Measurements from ENCODE around the gene ATRNL1.

The ATRNL1 gene

DNA sequence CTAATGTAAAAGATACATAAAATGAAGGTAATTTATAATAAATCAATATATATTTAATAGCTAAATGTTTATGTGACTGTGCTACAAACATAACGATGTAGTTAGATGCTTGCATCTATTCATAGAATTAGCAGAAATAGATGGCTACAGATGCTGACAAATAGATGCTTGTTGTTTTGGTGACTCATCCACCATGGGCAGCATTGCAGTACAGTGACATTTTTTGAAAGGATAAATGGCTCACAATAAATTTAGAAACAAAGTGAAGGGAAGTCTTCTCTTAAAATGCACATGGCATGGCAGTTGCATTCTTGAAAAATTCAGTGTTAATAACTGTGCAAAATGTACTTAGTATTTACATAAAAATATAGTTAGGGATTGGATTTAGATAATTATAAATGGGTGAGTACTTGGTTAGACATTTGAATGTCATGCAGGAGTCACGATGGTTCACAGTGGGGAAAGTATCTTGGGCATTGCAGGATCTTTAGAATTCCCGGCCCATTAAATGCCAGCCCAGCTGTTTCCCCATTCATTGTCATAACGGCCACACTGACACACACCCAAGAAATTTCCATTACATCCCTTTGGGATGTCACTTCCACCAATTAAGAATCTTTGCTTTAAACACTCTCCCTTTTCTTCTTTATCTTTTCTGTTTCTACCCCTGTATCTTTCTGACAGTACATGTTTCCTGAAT, 564.1 kb downstream of the ATRNL1 start:
- TF ChIP-seq CTCF (IDR thresholded peaks at IDR 0.05; ENCODE audit: extremely low read depth, missing control alignments): no peak
- DNase-seq (ENCODE audit: low spot score): no peak

- DNase-seq (ENCODE audit: low spot score): no peak
- TF ChIP-seq CTCF (IDR thresholded peaks at IDR 0.05; ENCODE audit: extremely low read depth, missing control alignments): no peak
Observed at GRCh38 chr10:115659616-115660015, 566.5 kb downstream of the ATRNL1 start.

- DNase-seq (ENCODE audit: low spot score): no peak
- TF ChIP-seq CTCF (IDR thresholded peaks at IDR 0.05; ENCODE audit: extremely low read depth, missing control alignments): no peak
Observed at GRCh38 chr10:115660391-115660790, 567.2 kb downstream of the ATRNL1 start.

DNA sequence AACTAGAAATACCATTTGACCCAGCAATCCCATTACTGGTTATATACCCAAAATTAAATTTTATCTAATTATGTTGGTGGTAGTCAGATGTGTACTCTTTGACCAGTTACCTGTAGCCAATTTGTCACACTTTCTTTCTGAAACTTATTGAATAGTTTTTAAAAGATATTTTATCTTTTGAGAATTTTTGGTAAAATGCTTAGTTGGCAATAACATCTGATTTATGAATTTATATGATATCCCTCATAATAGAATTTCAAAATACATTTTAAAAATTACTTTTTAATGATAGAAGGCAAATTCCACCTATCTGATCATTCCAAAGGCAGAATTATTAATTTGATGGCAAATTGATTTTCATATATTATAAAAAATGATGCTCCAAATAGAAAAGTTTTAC, 569.3 kb downstream of the ATRNL1 start:
- TF ChIP-seq CTCF (IDR thresholded peaks at IDR 0.05; ENCODE audit: extremely low read depth, missing control alignments): no peak
- DNase-seq (ENCODE audit: low spot score): no peak

GRCh38 chr10:115665549-115665948, 572.4 kb downstream of the ATRNL1 start:
- no peak for DNase-seq (ENCODE audit: low spot score)
- TF ChIP-seq CTCF (IDR thresholded peaks at IDR 0.05; ENCODE audit: extremely low read depth, missing control alignments): no peak

- no peak for DNase-seq (ENCODE audit: low spot score)
- no peak for TF ChIP-seq CTCF (IDR thresholded peaks at IDR 0.05; ENCODE audit: extremely low read depth, missing control alignments)
Observed at GRCh38 chr10:115674496-115674895, 581.3 kb downstream of the ATRNL1 start.

DNA sequence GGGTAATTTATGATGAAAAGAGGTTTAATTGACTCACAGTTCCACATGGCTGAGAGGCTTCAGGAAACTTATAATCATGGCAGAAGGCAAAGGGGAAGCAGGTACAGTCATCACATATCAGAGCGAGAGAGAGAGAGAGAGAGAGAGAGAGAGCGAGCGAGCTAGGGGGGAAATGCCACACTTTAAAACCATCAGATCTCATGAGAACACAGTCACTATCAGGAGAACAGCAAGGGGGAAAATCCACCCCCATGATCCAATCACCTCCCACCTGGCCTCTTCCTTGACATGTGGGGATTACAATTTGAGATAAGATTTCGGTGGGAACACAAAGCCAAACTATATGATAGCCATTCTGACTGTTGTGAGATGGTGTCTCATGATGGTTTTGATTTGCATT, 603.6 kb downstream of the ATRNL1 start:
- DNase-seq (ENCODE audit: low spot score): no peak
- no peak for TF ChIP-seq CTCF (IDR thresholded peaks at IDR 0.05; ENCODE audit: extremely low read depth, missing control alignments)
